H1 (cell line): ENCODE data around the gene SMARCA4. TPM values are rescaled to one million over a fixed set of nuclear protein-coding genes. Genes with fewer than 3 reads are reported as not detected.

Experiments
- CTCF ChIA-PET: fragments of 300-600 bp; sonication (Branson Sonifier 250); formaldehyde crosslinking; loops from one replicate; lab custom pipeline; 2021; ENCODE audit not compliant: partially characterized antibody; lab: Charles Lee
- POLR2A ChIA-PET: fragments of 300-600 bp; sonication (Branson Sonifier 250); formaldehyde crosslinking; loops from one replicate; lab custom pipeline; 2021; ENCODE audit warnings: inconsistent platforms; ENCODE audit not compliant: partially characterized antibody; lab: Charles Lee
- DNase-seq, 2 experiments: peaks; one replicate each; pipeline versions ENCODE4 v3.0.0 to v3.0.0-alpha.2; 2010 to 2022; ENCODE audit warnings: low spot score in 2 of 2, low read depth in 1 of 2, mixed read lengths in 1 of 2
- FAIRE-seq: peaks from 2 replicates; lab custom pipeline; 2011; peaks lifted over from hg19 to GRCh38; lab: Jason Lieb, UNC
- H2AFZ ChIP-seq: 2 replicates; pipeline ENCODE4 v1.8.1; 2012; ENCODE audit warnings: low read length, inconsistent platforms
- H2AK5ac ChIP-seq: 2 replicates; pipeline ENCODE4 v1.6.1; 2013; ENCODE audit warnings: low read depth, low read length
- H2BK120ac ChIP-seq: replicated peaks from 2 replicates; pipeline ENCODE3; 2013; ENCODE audit warnings: low read depth, low read length, inconsistent platforms
- H2BK12ac ChIP-seq: 2 replicates; pipeline ENCODE4 v1.6.1; 2013; ENCODE audit warnings: low read depth, low read length
- H2BK15ac ChIP-seq: 2 replicates; pipeline ENCODE4 v1.6.1; 2013; ENCODE audit warnings: low read length
- H2BK20ac ChIP-seq: 2 replicates; pipeline ENCODE4 v1.6.1; 2013; ENCODE audit warnings: low read length
- H2BK5ac ChIP-seq: 2 replicates; pipeline ENCODE4 v1.6.1; 2013; ENCODE audit warnings: low read depth, low read length
- H3K14ac ChIP-seq: 2 replicates; pipeline ENCODE4 v1.6.1; 2013; ENCODE audit warnings: inconsistent platforms; ENCODE audit not compliant: insufficient read length
- H3K18ac ChIP-seq: 2 replicates; pipeline ENCODE4 v1.6.1; 2013; ENCODE audit warnings: low read length; ENCODE audit errors: extremely low read depth
- H3K23ac ChIP-seq: 2 replicates; pipeline ENCODE4 v1.6.1; 2013; ENCODE audit warnings: inconsistent platforms; ENCODE audit not compliant: insufficient read length
- H3K23me2 ChIP-seq: 2 replicates; pipeline ENCODE4 v1.6.1; 2013; ENCODE audit warnings: low read depth, low read length
- H3K27ac ChIP-seq: 2 replicates; pipeline ENCODE4 v1.6.1; 2011; ENCODE audit warnings: low read depth, low read length, inconsistent platforms
- H3K27me3 ChIP-seq, 4 experiments: replicated peaks in 1 of 4; 1 replicate in 1 of 4; 2 replicates in 3 of 4; pipeline versions ENCODE4 v1.6.1 to v1.8.1; 2011 to 2013; ENCODE audit warnings: low read length in 3 of 4, mild to moderate bottlenecking in 3 of 4, inconsistent platforms in 2 of 4, mixed read lengths in 2 of 4, moderate library complexity in 1 of 4; ENCODE audit not compliant: control insufficient read depth in 3 of 4, insufficient read depth in 3 of 4; ENCODE audit errors: extremely low read depth in 1 of 4
- H3K36me3 ChIP-seq, 4 experiments: 2 replicates each; pipeline versions ENCODE4 v1.6.1 to v1.8.1; 2011 to 2013; ENCODE audit warnings: mild to moderate bottlenecking in 4 of 4, low read length in 3 of 4, moderate library complexity in 2 of 4, control low read depth in 1 of 4, inconsistent platforms in 1 of 4; ENCODE audit not compliant: insufficient read depth in 4 of 4, control insufficient read depth in 2 of 4
- H3K4ac ChIP-seq: replicated peaks from 2 replicates; pipeline ENCODE3; 2013; ENCODE audit warnings: low read length, low read depth, mixed read lengths, inconsistent platforms; ENCODE audit not compliant: insufficient read length
- H3K4me1 ChIP-seq, 4 experiments: replicated peaks in 1 of 4; 1 replicate in 1 of 4; 2 replicates in 3 of 4; pipeline versions ENCODE4 v1.6.1 to v1.8.1; 2011 to 2013; ENCODE audit warnings: low read length in 3 of 4, inconsistent platforms in 2 of 4, mixed read lengths in 1 of 4; ENCODE audit not compliant: insufficient read depth in 4 of 4, control insufficient read depth in 3 of 4
- H3K4me2 ChIP-seq, 2 experiments: 2 replicates each; pipeline versions ENCODE4 v1.6.1 to v1.8.1; 2011 to 2013; ENCODE audit warnings: low read depth in 2 of 2, low read length in 2 of 2, control low read depth in 1 of 2, inconsistent platforms in 1 of 2, mild to moderate bottlenecking in 1 of 2; ENCODE audit not compliant: insufficient read depth in 1 of 2
- H3K4me3 ChIP-seq, 4 experiments: fragments of 200-600, 300-600 bp in 1 of 4; sonication (generic), shearing (Covaris generic), sonication (Bioruptor Twin) in 1 of 4; 2 replicates each; pipeline versions ENCODE4 v1.5.1 to v1.8.1; 2011 to 2016; ENCODE audit warnings: low read length in 4 of 4, low read depth in 3 of 4, control low read depth in 2 of 4, inconsistent platforms in 2 of 4, mild to moderate bottlenecking in 2 of 4, mixed read lengths in 1 of 4, moderate library complexity in 1 of 4; ENCODE audit not compliant: insufficient read depth in 2 of 4; ENCODE audit errors: extremely low read depth in 1 of 4
- H3K56ac ChIP-seq: replicated peaks from 2 replicates; pipeline ENCODE3; 2013; ENCODE audit warnings: low read depth, mild to moderate bottlenecking, mixed read lengths, low read length, inconsistent platforms; ENCODE audit not compliant: insufficient read length
- H3K79me1 ChIP-seq: 2 replicates; pipeline ENCODE4 v1.6.1; 2013; ENCODE audit warnings: low read depth, low read length, control low read depth
- H3K79me2 ChIP-seq, 2 experiments: 2 replicates each; pipeline versions ENCODE4 v1.6.1 to v1.8.1; 2012 to 2013; ENCODE audit warnings: low read length in 2 of 2, mild to moderate bottlenecking in 2 of 2, inconsistent platforms in 1 of 2; ENCODE audit not compliant: insufficient read depth in 2 of 2, control insufficient read depth in 1 of 2
- H3K9ac ChIP-seq, 4 experiments: replicated peaks in 1 of 4; 1 replicate in 1 of 4; 2 replicates in 3 of 4; pipeline versions ENCODE4 v1.6.1 to v1.8.1; 2011 to 2013; ENCODE audit warnings: low read depth in 3 of 4, low read length in 3 of 4, control low read depth in 2 of 4, mild to moderate bottlenecking in 2 of 4, moderate library complexity in 2 of 4, inconsistent platforms in 1 of 4; ENCODE audit errors: extremely low read depth in 1 of 4
- H3K9me3 ChIP-seq, 2 experiments: 2 replicates each; pipeline versions ENCODE4 v1.6.1 to v1.8.1; 2012 to 2013; ENCODE audit warnings: mild to moderate bottlenecking in 2 of 2, moderate library complexity in 2 of 2, control low read depth in 1 of 2, inconsistent platforms in 1 of 2, low read depth in 1 of 2, low read length in 1 of 2, mixed read lengths in 1 of 2; ENCODE audit not compliant: insufficient read depth in 2 of 2
- H4K20me1 ChIP-seq, 2 experiments: replicated peaks in 1 of 2; 2 replicates each; pipeline versions ENCODE3 to v1.8.1; 2011 to 2013; ENCODE audit warnings: inconsistent platforms in 2 of 2, low read length in 2 of 2, mild to moderate bottlenecking in 1 of 2; ENCODE audit not compliant: insufficient read depth in 2 of 2, control insufficient read depth in 1 of 2
- H4K5ac ChIP-seq: 2 replicates; pipeline ENCODE4 v1.6.1; 2013; ENCODE audit warnings: low read length, low read depth, mixed read lengths, inconsistent platforms; ENCODE audit not compliant: insufficient read length
- H4K8ac ChIP-seq: 2 replicates; pipeline ENCODE4 v1.8.0; 2013; ENCODE audit warnings: mild to moderate bottlenecking, moderate library complexity, low read length, inconsistent platforms; ENCODE audit not compliant: insufficient read depth; ENCODE audit errors: extremely low read depth
- H4K91ac ChIP-seq: replicated peaks from 2 replicates; pipeline ENCODE3; 2013; ENCODE audit warnings: low read length, mixed read lengths, inconsistent platforms; ENCODE audit not compliant: insufficient read length
- ATF2 ChIP-seq: IDR thresholded peaks from 2 replicates; pipeline ENCODE4 v1.6.1; 2012; ENCODE audit warnings: low read length, inconsistent platforms
- ATF3 ChIP-seq: IDR thresholded peaks from 2 replicates; pipeline ENCODE4 v1.6.1; 2011; ENCODE audit warnings: low read depth, mild to moderate bottlenecking, low read length; ENCODE audit not compliant: insufficient read depth
- BCL11A ChIP-seq, 2 experiments: IDR thresholded peaks; one replicate each; pipeline ENCODE4 v1.6.1; 2011; ENCODE audit warnings: low read depth in 2 of 2, low read length in 2 of 2, mild to moderate bottlenecking in 2 of 2
- CREB1 ChIP-seq: IDR thresholded peaks from 2 replicates; pipeline ENCODE4 v1.6.1; 2012; ENCODE audit warnings: inconsistent platforms
- CTBP2 ChIP-seq: IDR thresholded peaks from 2 replicates; pipeline ENCODE4 v1.7.0; 2011; ENCODE audit warnings: borderline replicate concordance, mild to moderate bottlenecking, moderate library complexity, mixed read lengths, low read length; ENCODE audit not compliant: insufficient read depth, insufficient read length
- E2F6 ChIP-seq: IDR thresholded peaks from 2 replicates; pipeline ENCODE4 v1.6.1; 2012; ENCODE audit warnings: inconsistent platforms
- GABPA ChIP-seq: IDR thresholded peaks from 2 replicates; pipeline ENCODE4 v1.6.1; 2011; ENCODE audit warnings: mild to moderate bottlenecking, low read length, moderate library complexity, borderline replicate concordance; ENCODE audit not compliant: insufficient read depth
- HDAC6 ChIP-seq: IDR thresholded peaks from one replicate; pipeline ENCODE4 v1.7.1; 2012; ENCODE audit warnings: low read depth, mild to moderate bottlenecking, inconsistent platforms, low read length, moderate library complexity
- KDM1A ChIP-seq: fragments of 200-600, 300-600 bp; sonication (generic); IDR thresholded peaks from 2 replicates; pipeline ENCODE4 v1.7.1; 2016; ENCODE audit warnings: mild to moderate bottlenecking, low read length, borderline replicate concordance
- KDM5A ChIP-seq: fragments of 200-600 bp; IDR thresholded peaks from 2 replicates; pipeline ENCODE4 v1.7.1; 2012; ENCODE audit warnings: mild to moderate bottlenecking, low read length, inconsistent platforms, mixed read lengths
- TCF12 ChIP-seq: IDR thresholded peaks from 2 replicates; pipeline ENCODE4 v1.6.1; 2011; ENCODE audit warnings: low read depth, mild to moderate bottlenecking, low read length
- WGBS, 2 experiments: shearing (Covaris generic) in 1 of 2; methylation state at CpG; one replicate each; pipeline versions ENCODE4 v1.1.6 to v1.1.7; 2013 to 2015; ENCODE audit warnings: low lambda C conversion rate in 2 of 2, mixed read lengths in 2 of 2, inconsistent platforms in 1 of 2, low coverage in 1 of 2, missing lambda C conversion rate in 1 of 2; ENCODE audit not compliant: insufficient replicate concordance in 2 of 2, insufficient coverage in 1 of 2, insufficient read length in 1 of 2; ENCODE audit errors: extremely low coverage in 1 of 2, missing lambda C conversion rate in 1 of 2; 5-methylcytosine and 5-hydroxymethylcytosine counted together
- polyA plus RNA-seq, 7 experiments: library from polyadenylated mRNA; depleted of rRNA in 3 of 7; stranded (reverse) in 5 of 7; unstranded in 2 of 7; fragments of >200 nt in 5 of 7; fragments of 200-250 nt in 2 of 7; gene quantifications; 1 replicate in 5 of 7; 2 replicates in 1 of 7; 4 replicates in 1 of 7; pipeline versions ENCODE4 v1.2.1 to v1.2.3, GENCODE V29; 2011 to 2013; ENCODE audit warnings: missing spikeins in 2 of 7, mixed read lengths in 2 of 7
- total RNA-seq: library from RNA; stranded (reverse); fragmentation: NEBNext Ultra II Directional; extraction: Animal tissue kit (Norgen Biotek cat#: 25700); gene quantifications from 2 replicates; pipeline ENCODE4 v1.2.1, GENCODE V29; 2021

The SMARCA4 gene
- total and polyA plus RNA-seq, 2 of the 8 experiments (the other 6 are each of a cell fraction or from before 2014, with no cell fraction given) = 86.4 to 263 TPM

GRCh38 chr19:11061952-11062351 is 101.1 kb downstream of the SMARCA4 start:
- no peak for DNase-seq
- WGBS, 2 experiments = 90% methylated on average over 14 of the region's 14 CpGs; no CpG with 5 or more reads in 1 of the 2 experiments
- no peak overlapping the region for H2BK120ac ChIP-seq
- no peak overlapping the region for H2BK20ac ChIP-seq
- no peak overlapping the region for H2BK15ac ChIP-seq
- H3K4me2 ChIP-seq = no peak overlapping the region
- no peak overlapping the region for H3K14ac ChIP-seq
- H3K4me3 ChIP-seq = no peak overlapping the region
- FAIRE-seq = no peak
- no peaks in the 10 kb centered on the region for H3K27me3 ChIP-seq
- no peak overlapping the region for H3K27ac ChIP-seq
- 0 out of 7 replicates have a peak, but pooled peaks cover 0 to 1% (median 0%) of the 10 kb centered on the region in 4 experiments for H3K4me1 ChIP-seq
- no peak overlapping the region for H2AFZ ChIP-seq
- H2AK5ac ChIP-seq = no peak overlapping the region
- CTCF ChIA-PET = interaction anchor here (0.7 to 1.0 kb wide), 3 partner anchors 18 to 29 kb away, joined by 3 read pairs; no protein-coding TSS in a partner anchor
- no peak overlapping the region for H4K5ac ChIP-seq
- H4K91ac ChIP-seq = no peak overlapping the region
- no peak overlapping the region for H2BK5ac ChIP-seq
- no peaks in the 10 kb centered on the region for H3K9me3 ChIP-seq
- H3K56ac ChIP-seq = no peak overlapping the region
- H3K18ac ChIP-seq = no peak overlapping the region
- H3K4ac ChIP-seq = no peak overlapping the region
- no peak overlapping the region for H4K8ac ChIP-seq
- peaks cover 0 to 2% of the 10 kb centered on the region in 2 experiments for H4K20me1 ChIP-seq
- H3K79me1 ChIP-seq = no peaks in the 10 kb centered on the region; the same call in none of the 2 replicates
- no peaks in the 10 kb centered on the region for H3K79me2 ChIP-seq
- no peak overlapping the region for H3K23ac ChIP-seq
- H3K9ac ChIP-seq = no peak overlapping the region
- no peak overlapping the region for H2BK12ac ChIP-seq
- H3K36me3 ChIP-seq = peaks cover 11 to 43% (median 29%) of the 10 kb centered on the region in 4 experiments; a peak in 6 of 8 replicates
- H3K23me2 ChIP-seq = no peaks in the 10 kb centered on the region
- POLR2A ChIA-PET = interaction anchor here (0.7 kb wide), 1 partner anchor 313 kb away, joined by 3 read pairs; no protein-coding TSS in a partner anchor
- TF ChIP-seq HDAC6 (no peak), E2F6 (no peak), KDM1A (no peak), BCL11A (IDR thresholded peaks at IDR 0.05; ENCODE audit: low read depth in 2 of 2, low read length in 2 of 2) (no peak), ATF2 (no peak), GABPA (no peak), ATF3 (no peak), CTBP2 (no peak), TCF12 (no peak), KDM5A (no peak), CREB1 (no peak)
